Peyer's patch (tissue), 4 donors: Measurements from ENCODE around the gene ZNF665.

Experiments used
- CTCF ChIP-seq, 6 experiments: fragments of 450-650 bp in 4 of 6; fragments of 200-600 bp in 2 of 6; sonication (generic) in 1 of 6; IDR thresholded peaks; one replicate each; pipeline ENCODE4 v1.5.1; 2017 to 2019; ENCODE audit warnings: antibody characterized with exemption in 6 of 6, mild to moderate bottlenecking in 3 of 6, moderate library complexity in 1 of 6
- POLR2A ChIP-seq, 2 donors: fragments of 450-650 bp; IDR thresholded peaks; one replicate each; pipeline ENCODE4 v1.5.1; 2017; ENCODE audit warnings: antibody characterized with exemption in 2 of 2, mild to moderate bottlenecking in 2 of 2, moderate library complexity in 2 of 2

GRCh38 chr19:53123400-53123799 is 69.8 kb downstream of the ZNF665 start:
- no peak for TF ChIP-seq CTCF (IDR thresholded peaks at IDR 0.05)
- TF ChIP-seq POLR2A (IDR thresholded peaks at IDR 0.05): no peak
